HPDE6-E6E7 (cell line): Measurements from ENCODE around the gene TNFAIP8.

Experiments
- DNase-seq: peaks from one replicate; pipeline ENCODE4 v3.0.0; 2011; ENCODE audit warnings: missing footprints; ENCODE audit errors: extremely low spot score

The TNFAIP8 gene

GRCh38 chr5:119355685-119356611 lies at the start of gene TNFAIP8:
Gene TNFAIP8, plus strand, starts transcription at chr5:119356019. Its CDS starts 72 bp downstream, at chr5:119356091.
- peak; percentile 39 for DNase-seq

GRCh38 chr5:119307170-119307569 lies 48.6 kb upstream of the TNFAIP8 start:
- DNase-seq = no peak

- DNase-seq = no peak
Measured at GRCh38 chr5:119309326-119309725, 46.5 kb upstream of the TNFAIP8 start.

- DNase-seq = no peak
Measured at GRCh38 chr5:119311688-119312087, 44.1 kb upstream of the TNFAIP8 start.

- DNase-seq = no peak
Measured at GRCh38 chr5:119312403-119312802, 43.4 kb upstream of the TNFAIP8 start.

- DNase-seq = no peak
Measured at GRCh38 chr5:119313197-119313596, 42.6 kb upstream of the TNFAIP8 start.

- DNase-seq = no peak
Measured at GRCh38 chr5:119313658-119314605, 41.9 kb upstream of the TNFAIP8 start.

GRCh38 chr5:119315516-119315949 lies 40.3 kb upstream of the TNFAIP8 start:
- DNase-seq = peak; percentile 72

- DNase-seq = no peak
Measured at GRCh38 chr5:119316086-119316485, 39.7 kb upstream of the TNFAIP8 start.

- DNase-seq = no peak
Measured at GRCh38 chr5:119316906-119317305, 38.9 kb upstream of the TNFAIP8 start.

- no peak for DNase-seq
Measured at GRCh38 chr5:119318256-119318894, 37.4 kb upstream of the TNFAIP8 start.

GRCh38 chr5:119319401-119319800 lies 36.4 kb upstream of the TNFAIP8 start:
- DNase-seq = no peak

GRCh38 chr5:119319890-119320289 lies 35.9 kb upstream of the TNFAIP8 start:
- no peak for DNase-seq

- no peak for DNase-seq
Measured at GRCh38 chr5:119321569-119322311, 34.1 kb upstream of the TNFAIP8 start.

- no peak for DNase-seq
Measured at GRCh38 chr5:119322312-119322947, 33.4 kb upstream of the TNFAIP8 start.

GRCh38 chr5:119322948-119323537 lies 32.8 kb upstream of the TNFAIP8 start:
- DNase-seq = no peak

GRCh38 chr5:119323601-119324000 lies 32.2 kb upstream of the TNFAIP8 start:
- DNase-seq = peak; percentile 66

GRCh38 chr5:119324842-119325241 lies 31.0 kb upstream of the TNFAIP8 start:
- DNase-seq = no peak

- no peak for DNase-seq
Measured at GRCh38 chr5:119327018-119327417, 28.8 kb upstream of the TNFAIP8 start.
